ENCODE results near the gene FAM241A.

DNA sequence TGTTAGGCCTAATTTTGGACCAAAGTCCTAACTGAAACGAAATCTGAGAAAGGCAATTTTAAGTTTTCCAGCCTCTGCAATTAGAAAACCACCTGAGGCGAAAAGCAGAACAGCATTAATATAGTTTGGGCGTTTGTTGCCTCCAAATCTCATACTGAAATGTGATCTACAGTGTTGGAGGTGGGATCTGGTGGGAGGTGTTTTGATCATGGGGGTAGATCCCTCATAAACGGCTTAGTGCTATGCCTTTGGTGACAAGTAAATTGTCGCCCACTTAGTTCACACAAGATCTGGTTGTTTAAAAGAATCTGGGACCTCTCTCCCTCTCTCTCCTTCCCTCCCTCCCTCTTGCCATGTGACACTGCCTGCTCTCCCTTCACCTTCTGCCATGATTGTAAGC lies 5.7 kb downstream of the FAM241A start:
- TF ChIP-seq, protein P1, sequence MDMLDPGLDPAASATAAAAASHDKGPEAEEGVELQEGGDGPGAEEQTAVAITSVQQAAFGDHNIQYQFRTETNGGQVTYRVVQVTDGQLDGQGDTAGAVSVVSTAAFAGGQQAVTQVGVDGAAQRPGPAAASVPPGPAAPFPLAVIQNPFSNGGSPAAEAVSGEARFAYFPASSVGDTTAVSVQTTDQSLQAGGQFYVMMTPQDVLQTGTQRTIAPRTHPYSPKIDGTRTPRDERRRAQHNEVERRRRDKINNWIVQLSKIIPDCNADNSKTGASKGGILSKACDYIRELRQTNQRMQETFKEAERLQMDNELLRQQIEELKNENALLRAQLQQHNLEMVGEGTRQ (IDR thresholded peaks at IDR 0.05), result no peak
- TF ChIP-seq, protein P2, sequence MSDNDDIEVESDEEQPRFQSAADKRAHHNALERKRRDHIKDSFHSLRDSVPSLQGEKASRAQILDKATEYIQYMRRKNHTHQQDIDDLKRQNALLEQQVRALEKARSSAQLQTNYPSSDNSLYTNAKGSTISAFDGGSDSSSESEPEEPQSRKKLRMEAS (IDR thresholded peaks at IDR 0.05), result no peak
- TF ChIP-seq, protein P3, sequence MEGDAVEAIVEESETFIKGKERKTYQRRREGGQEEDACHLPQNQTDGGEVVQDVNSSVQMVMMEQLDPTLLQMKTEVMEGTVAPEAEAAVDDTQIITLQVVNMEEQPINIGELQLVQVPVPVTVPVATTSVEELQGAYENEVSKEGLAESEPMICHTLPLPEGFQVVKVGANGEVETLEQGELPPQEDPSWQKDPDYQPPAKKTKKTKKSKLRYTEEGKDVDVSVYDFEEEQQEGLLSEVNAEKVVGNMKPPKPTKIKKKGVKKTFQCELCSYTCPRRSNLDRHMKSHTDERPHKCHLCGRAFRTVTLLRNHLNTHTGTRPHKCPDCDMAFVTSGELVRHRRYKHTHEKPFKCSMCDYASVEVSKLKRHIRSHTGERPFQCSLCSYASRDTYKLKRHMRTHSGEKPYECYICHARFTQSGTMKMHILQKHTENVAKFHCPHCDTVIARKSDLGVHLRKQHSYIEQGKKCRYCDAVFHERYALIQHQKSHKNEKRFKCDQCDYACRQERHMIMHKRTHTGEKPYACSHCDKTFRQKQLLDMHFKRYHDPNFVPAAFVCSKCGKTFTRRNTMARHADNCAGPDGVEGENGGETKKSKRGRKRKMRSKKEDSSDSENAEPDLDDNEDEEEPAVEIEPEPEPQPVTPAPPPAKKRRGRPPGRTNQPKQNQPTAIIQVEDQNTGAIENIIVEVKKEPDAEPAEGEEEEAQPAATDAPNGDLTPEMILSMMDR (IDR thresholded peaks at IDR 0.05), result no peak
- TF ChIP-seq HOXA7 (CRISPR knock-in tag; IDR thresholded peaks at IDR 0.05), result no peak

Measured in A549 (cell line).